Neural progenitor cell (in vitro differentiated cells): ENCODE results near the gene PCNX2.

Source experiments
- EZH2 ChIP-seq: fragments of 200-600 bp; sonication (generic); IDR thresholded peaks from 2 replicates; pipeline ENCODE4 v1.6.1; 2017; ENCODE audit warnings: antibody characterized with exemption, mild to moderate bottlenecking, moderate library complexity
- TF ChIP-seq, protein P1 (sequence below): fragments of 200-600 bp; sonication (generic); IDR thresholded peaks from 2 replicates; pipeline ENCODE4 v1.5.1; 2017; ENCODE audit warnings: antibody characterized with exemption, mild to moderate bottlenecking

DNA sequence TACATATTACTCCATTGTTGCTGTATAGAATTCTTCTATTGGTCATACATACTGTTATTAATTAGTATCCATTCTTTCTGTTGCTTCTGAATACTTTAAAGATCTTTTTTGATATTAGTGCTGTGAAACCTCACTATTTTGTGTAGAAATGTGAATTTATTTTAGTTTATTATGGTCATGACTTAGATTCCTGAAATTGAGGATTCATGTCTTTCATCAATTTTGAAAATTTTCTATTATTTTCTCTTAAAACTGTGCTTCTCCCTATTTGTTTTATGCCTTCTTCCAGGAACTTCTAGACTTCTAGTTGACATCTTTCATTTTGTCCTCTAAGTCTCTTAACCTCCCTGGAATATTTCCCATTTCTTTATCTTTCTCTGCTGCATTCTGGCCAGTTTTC lies 232.1 kb downstream of the PCNX2 start:
- TF ChIP-seq, protein P1, sequence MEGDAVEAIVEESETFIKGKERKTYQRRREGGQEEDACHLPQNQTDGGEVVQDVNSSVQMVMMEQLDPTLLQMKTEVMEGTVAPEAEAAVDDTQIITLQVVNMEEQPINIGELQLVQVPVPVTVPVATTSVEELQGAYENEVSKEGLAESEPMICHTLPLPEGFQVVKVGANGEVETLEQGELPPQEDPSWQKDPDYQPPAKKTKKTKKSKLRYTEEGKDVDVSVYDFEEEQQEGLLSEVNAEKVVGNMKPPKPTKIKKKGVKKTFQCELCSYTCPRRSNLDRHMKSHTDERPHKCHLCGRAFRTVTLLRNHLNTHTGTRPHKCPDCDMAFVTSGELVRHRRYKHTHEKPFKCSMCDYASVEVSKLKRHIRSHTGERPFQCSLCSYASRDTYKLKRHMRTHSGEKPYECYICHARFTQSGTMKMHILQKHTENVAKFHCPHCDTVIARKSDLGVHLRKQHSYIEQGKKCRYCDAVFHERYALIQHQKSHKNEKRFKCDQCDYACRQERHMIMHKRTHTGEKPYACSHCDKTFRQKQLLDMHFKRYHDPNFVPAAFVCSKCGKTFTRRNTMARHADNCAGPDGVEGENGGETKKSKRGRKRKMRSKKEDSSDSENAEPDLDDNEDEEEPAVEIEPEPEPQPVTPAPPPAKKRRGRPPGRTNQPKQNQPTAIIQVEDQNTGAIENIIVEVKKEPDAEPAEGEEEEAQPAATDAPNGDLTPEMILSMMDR: no peak
- TF ChIP-seq EZH2: no peak
